ENCODE measurements around the gene MAP3K5. TPM values are rescaled to one million over a fixed set of nuclear protein-coding genes. Genes with fewer than 3 reads are reported as not detected.

Gene MAP3K5
- polyA plus RNA-seq, 6 donors from 2014 or later: 5.8 to 15.5 (median 10.1) TPM

GRCh38 chr6:136641873-136642465 is 150.3 kb downstream of the MAP3K5 start:
- peaks cover 0 to 4% (median 2%) of the 10 kb centered on the region in 3 donors for H3K4me1 Mint-ChIP-seq

GRCh38 chr6:136641166-136641565 is 151.1 kb downstream of the MAP3K5 start:
- Mint-ChIP-seq H3K27me3 (no peaks in the 10 kb centered on the region), H3K27ac (peak overlapping the region in 1 of 6 donors; percentile 53), H3K4me1 (peaks cover 0 to 4% (median 2%) of the 10 kb centered on the region in 3 donors), H3K9me3 (no peaks in the 10 kb centered on the region), H3K36me3 (peaks cover 8 to 20% of the 10 kb centered on the region in 2 donors), H3K4me3 (no peak overlapping the region)
- ATAC-seq (ENCODE audit: low read depth in 2 of 2): no peak
- DNase-seq: no peak

More at GRCh38 chr6:136641873-136642465, 150.3 kb downstream of the MAP3K5 start:
- DNase-seq (no peak), ATAC-seq (ENCODE audit: low read depth in 2 of 2) (no peak)
- Mint-ChIP-seq H3K9me3 (no peaks in the 10 kb centered on the region), H3K36me3 (peaks cover 8 to 17% of the 10 kb centered on the region in 2 donors), H3K27me3 (no peaks in the 10 kb centered on the region), H3K27ac (no peak overlapping the region), H3K4me3 (no peak overlapping the region)

DNA sequence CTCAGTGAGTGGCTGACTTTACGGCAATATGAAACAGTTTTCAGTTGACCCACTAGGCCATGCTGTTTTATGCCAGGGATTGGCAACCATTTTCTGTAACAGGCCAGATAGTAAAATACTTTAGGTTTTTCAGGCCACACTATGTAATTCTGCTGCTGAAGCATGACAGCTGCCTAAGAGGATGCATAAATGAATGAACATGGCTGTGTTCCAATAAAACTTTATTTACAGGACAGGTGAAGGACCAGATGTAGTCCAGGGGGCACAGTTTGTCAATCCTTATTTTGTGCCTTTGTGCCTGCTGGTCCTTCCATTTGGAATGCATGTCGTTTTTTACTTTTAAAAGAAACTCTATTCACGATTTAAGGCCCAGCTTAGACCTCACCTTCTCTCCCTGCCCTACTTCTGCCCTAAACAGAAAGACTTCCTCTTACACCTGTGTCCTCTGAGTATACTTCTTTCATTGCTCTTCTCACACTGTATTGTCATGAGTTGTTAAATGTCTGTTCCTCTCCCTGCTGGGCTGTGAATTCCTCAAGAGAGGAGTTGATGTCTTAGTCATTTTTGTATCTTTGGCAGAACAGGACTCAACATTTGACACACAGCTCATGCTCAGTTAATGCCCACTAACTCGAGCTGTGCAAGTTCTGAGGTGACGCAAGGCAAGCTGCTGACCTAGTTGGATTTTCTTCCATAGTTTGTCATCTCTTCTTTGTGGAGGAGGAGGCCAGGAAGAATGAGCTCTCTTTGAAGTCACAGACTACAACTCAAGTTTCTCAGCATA is 152.0 kb downstream of the MAP3K5 start:
- Mint-ChIP-seq H3K9me3 (no peaks in the 10 kb centered on the region), H3K36me3 (peaks cover 8 to 20% of the 10 kb centered on the region in 2 donors), H3K27me3 (no peaks in the 10 kb centered on the region), H3K4me1 (peaks cover 0 to 4% (median 2%) of the 10 kb centered on the region in 3 donors), H3K4me3 (no peak overlapping the region), H3K27ac (peak overlapping the region in 1 of 6 donors; percentile 65)
- DNase-seq (no peak), ATAC-seq (ENCODE audit: low read depth in 2 of 2) (no peak)

GRCh38 chr6:136639702-136640101 is 152.6 kb downstream of the MAP3K5 start:
- no peak overlapping the region for H3K27ac Mint-ChIP-seq
- DNase-seq (no peak), ATAC-seq (ENCODE audit: low read depth in 2 of 2) (no peak)
- H3K9me3 Mint-ChIP-seq: no peaks in the 10 kb centered on the region
- H3K36me3 Mint-ChIP-seq: peaks cover 8 to 20% of the 10 kb centered on the region in 2 donors
- H3K27me3 Mint-ChIP-seq: no peaks in the 10 kb centered on the region
- peaks cover 0 to 4% (median 2%) of the 10 kb centered on the region in 3 donors for H3K4me1 Mint-ChIP-seq
- H3K4me3 Mint-ChIP-seq: no peak overlapping the region

DNA sequence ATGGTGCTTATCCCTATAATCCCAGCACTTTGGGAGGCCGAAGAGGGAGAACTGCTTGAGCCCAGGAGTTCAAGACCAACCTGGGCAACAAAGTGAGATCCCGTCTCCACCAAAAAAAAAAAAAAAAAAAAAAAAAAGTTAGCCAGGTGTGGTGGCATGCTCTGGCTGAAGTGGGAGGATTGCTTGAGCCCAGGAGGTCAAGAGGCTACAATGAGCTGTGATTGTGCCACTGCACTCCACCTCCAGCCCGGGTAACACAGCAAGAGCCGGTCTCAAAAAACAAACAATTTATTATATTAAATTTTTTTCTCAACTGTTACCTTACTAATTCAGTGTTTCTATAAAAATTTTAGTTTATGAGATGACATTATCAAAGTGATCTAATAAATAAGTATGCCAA is 156.7 kb downstream of the MAP3K5 start:
- H3K36me3 Mint-ChIP-seq: peaks cover 19 to 40% of the 10 kb centered on the region in 2 donors
- no peak for ATAC-seq (ENCODE audit: low read depth in 2 of 2)
- H3K27me3 Mint-ChIP-seq: no peaks in the 10 kb centered on the region
- no peak overlapping the region for H3K27ac Mint-ChIP-seq
- H3K4me1 Mint-ChIP-seq: peaks cover 0 to 4% (median 2%) of the 10 kb centered on the region in 3 donors
- no peaks in the 10 kb centered on the region for H3K9me3 Mint-ChIP-seq
- H3K4me3 Mint-ChIP-seq: no peak overlapping the region
- DNase-seq: no peak

DNA sequence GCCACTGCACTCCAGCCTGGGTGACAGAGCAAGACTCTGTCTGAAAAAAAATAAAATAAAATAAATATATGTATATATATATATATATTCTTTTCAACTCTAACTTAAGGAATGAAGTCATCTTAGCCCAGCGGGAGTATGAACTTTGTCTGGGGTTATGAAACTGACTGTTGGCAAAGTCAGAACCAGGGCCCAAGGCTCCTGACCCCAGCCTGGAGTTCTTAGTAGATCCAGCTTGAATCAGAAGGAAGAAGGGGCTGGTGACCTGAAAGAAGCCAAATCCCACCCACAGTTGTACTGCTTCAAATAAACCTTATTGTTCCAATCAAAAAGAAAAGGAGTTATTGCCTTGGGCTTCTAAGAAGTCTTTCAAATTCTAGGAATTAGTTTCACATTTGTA is 158.9 kb downstream of the MAP3K5 start:
- H3K36me3 Mint-ChIP-seq: peaks cover 32 to 51% of the 10 kb centered on the region in 2 donors
- no peak for DNase-seq
- H3K27ac Mint-ChIP-seq: peak overlapping the region in 1 of 6 donors; percentile 75

DNA sequence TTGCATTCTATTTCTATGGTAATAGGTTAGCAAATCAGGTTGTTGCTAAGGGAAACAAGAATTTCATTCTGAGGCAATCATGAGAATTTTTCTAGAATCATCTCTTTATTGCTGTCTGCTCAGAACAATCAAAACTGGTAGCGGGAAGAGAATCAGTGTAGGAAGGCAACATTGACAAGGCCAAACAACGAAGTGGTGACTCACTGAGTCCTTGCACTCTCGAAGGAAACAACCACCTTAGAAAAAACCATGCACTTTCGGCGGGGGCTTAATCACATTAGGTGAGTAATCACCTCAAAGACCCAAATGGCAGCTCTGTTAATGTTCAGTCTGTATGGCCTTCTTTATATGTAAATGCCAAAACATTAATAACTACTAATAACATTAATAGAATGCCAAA is 163.3 kb downstream of the MAP3K5 start:
- no peak overlapping the region for H3K27ac Mint-ChIP-seq
- no peaks in the 10 kb centered on the region for H3K9me3 Mint-ChIP-seq
- peaks cover 0 to 2% (median 0%) of the 10 kb centered on the region in 3 donors for H3K4me1 Mint-ChIP-seq
- ATAC-seq (ENCODE audit: low read depth in 2 of 2) (no peak), DNase-seq (no peak)
- H3K27me3 Mint-ChIP-seq: no peaks in the 10 kb centered on the region
- peaks cover 33 to 39% of the 10 kb centered on the region in 2 donors for H3K36me3 Mint-ChIP-seq
- H3K4me3 Mint-ChIP-seq: no peak overlapping the region

More for the DNA sequence above, 158.9 kb downstream of the MAP3K5 start:
- no peaks in the 10 kb centered on the region for H3K27me3 Mint-ChIP-seq
- no peaks in the 10 kb centered on the region for H3K9me3 Mint-ChIP-seq
- peaks cover 0 to 2% (median 0%) of the 10 kb centered on the region in 3 donors for H3K4me1 Mint-ChIP-seq
- H3K4me3 Mint-ChIP-seq: no peak overlapping the region
- no peak for ATAC-seq (ENCODE audit: low read depth in 2 of 2)

DNA sequence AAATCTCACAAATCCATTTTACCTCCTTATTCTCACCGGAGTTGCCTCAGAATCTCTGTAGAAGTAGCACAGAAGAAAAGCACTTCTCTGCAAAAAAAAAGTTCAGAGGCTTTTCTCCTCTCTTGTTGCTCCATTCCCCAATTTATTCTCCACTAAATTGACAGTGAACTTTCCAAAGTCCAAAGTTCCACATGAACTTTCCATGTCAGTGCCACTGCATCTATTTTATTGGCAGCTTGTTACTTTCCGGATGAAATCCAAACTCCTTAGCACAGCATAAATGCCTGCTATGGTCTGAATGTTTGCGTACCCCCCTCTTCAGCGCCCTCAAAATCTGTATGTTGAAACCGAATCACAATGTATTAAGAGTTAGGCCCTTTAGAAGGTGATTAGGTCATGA is 165.1 kb downstream of the MAP3K5 start:
- H3K27me3 Mint-ChIP-seq: no peaks in the 10 kb centered on the region
- ATAC-seq (ENCODE audit: low read depth in 2 of 2): no peak
- H3K27ac Mint-ChIP-seq: peak overlapping the region in 1 of 6 donors; percentile 33
- H3K36me3 Mint-ChIP-seq: peaks cover 36 to 38% of the 10 kb centered on the region in 2 donors
- DNase-seq: no peak
- H3K4me3 Mint-ChIP-seq: no peak overlapping the region
- no peaks in the 10 kb centered on the region for H3K9me3 Mint-ChIP-seq
- peaks cover 0 to 2% (median 0%) of the 10 kb centered on the region in 3 donors for H3K4me1 Mint-ChIP-seq

DNA sequence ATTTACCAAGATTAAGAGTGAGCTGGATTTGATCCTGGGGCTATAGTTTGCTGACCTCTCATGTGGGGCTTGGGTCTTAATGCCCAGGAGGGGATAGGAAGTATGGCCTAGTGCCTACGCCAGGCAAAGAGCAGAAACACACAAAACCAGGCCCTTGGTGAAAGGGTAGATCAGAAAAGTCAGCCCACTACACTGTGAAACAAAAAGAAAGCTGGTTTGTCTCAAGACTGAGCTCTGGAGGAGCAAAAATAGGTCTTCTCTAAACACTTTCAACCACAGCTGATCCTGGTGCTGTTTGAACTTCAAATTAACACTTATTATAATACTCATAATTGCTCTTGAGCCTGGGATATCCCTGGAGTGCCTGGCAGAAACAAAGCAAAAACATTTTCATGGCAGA is 167.0 kb downstream of the MAP3K5 start:
- Mint-ChIP-seq H3K4me3 (no peak overlapping the region), H3K27me3 (no peaks in the 10 kb centered on the region), H3K27ac (no peak overlapping the region), H3K9me3 (no peaks in the 10 kb centered on the region), H3K36me3 (peaks cover 34 to 42% of the 10 kb centered on the region in 2 donors), H3K4me1 (no peaks in the 10 kb centered on the region)
- DNase-seq: no peak
- no peak for ATAC-seq (ENCODE audit: low read depth in 2 of 2)

- H3K9me3 Mint-ChIP-seq: no peaks in the 10 kb centered on the region
- H3K4me3 Mint-ChIP-seq: no peak overlapping the region
- no peaks in the 10 kb centered on the region for H3K4me1 Mint-ChIP-seq
- no peak overlapping the region for H3K27ac Mint-ChIP-seq
- ATAC-seq (ENCODE audit: low read depth in 2 of 2) (no peak), DNase-seq (no peak)
- H3K27me3 Mint-ChIP-seq: no peaks in the 10 kb centered on the region
- H3K36me3 Mint-ChIP-seq: peaks cover 34 to 41% of the 10 kb centered on the region in 2 donors
Observed at GRCh38 chr6:136624347-136624746, 167.9 kb downstream of the MAP3K5 start.

DNA sequence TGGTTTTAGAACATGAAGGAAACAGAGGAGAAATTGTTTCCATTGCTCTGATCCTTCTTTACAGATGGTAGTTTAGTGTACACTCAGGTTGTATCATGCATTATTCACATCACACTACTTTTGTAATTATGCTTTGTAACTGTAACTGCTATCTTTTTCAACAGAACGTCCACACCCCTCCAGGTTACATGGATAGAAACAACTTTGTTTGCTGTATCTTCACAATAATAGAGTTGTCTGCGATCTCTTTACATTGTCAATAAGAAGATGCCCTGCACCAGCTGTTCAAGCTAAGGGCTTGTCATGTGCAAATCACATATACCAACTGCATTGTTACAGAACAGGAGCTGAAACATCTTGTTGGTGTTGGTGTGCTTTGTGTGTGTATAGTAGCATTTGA is 174.2 kb downstream of the MAP3K5 start:
- Mint-ChIP-seq H3K9me3 (no peaks in the 10 kb centered on the region), H3K4me1 (no peaks in the 10 kb centered on the region), H3K27me3 (no peaks in the 10 kb centered on the region), H3K27ac (peak overlapping the region in 1 of 6 donors; percentile 4), H3K36me3 (peaks cover 48 to 49% of the 10 kb centered on the region in 2 donors), H3K4me3 (no peak overlapping the region)
- no peak for ATAC-seq (ENCODE audit: low read depth in 2 of 2)
- DNase-seq: no peak

DNA sequence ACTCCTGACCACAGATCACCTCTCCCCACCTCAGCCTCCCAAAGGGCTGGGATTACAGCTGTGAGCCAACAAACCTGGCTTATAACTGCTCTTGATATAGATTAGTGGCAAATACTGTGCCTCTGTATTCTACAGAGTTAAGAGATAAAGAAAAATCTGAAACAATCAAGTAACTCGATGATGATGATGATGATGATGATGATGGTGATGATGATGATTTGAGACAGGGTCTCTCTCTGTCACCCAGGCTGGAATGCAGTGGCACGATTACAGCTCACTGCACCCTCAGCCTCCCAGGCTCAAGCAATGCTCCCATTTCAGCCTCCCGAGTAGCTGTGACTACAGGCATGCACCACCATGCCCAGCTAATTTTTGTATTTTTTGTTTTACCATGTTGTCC is 175.8 kb downstream of the MAP3K5 start:
- DNase-seq (no peak), ATAC-seq (ENCODE audit: low read depth in 2 of 2) (no peak)
- Mint-ChIP-seq H3K27ac (peak overlapping the region in 1 of 6 donors; percentile 62), H3K4me3 (no peak overlapping the region), H3K36me3 (peaks cover 39 to 46% of the 10 kb centered on the region in 2 donors), H3K27me3 (no peaks in the 10 kb centered on the region), H3K4me1 (no peaks in the 10 kb centered on the region), H3K9me3 (no peaks in the 10 kb centered on the region)

GRCh38 chr6:136614994-136615393 is 177.3 kb downstream of the MAP3K5 start:
- peaks cover 0 to 4% (median 3%) of the 10 kb centered on the region in 3 donors for H3K4me1 Mint-ChIP-seq
- DNase-seq: no peak
- H3K27me3 Mint-ChIP-seq: no peaks in the 10 kb centered on the region
- H3K4me3 Mint-ChIP-seq: no peak overlapping the region
- H3K36me3 Mint-ChIP-seq: peaks cover 35 to 46% of the 10 kb centered on the region in 2 donors
- ATAC-seq (ENCODE audit: low read depth in 2 of 2): no peak
- H3K9me3 Mint-ChIP-seq: no peaks in the 10 kb centered on the region
- H3K27ac Mint-ChIP-seq: no peak overlapping the region

GRCh38 chr6:136614350-136614749 is 177.9 kb downstream of the MAP3K5 start:
- H3K4me1 Mint-ChIP-seq: peaks cover 0 to 5% (median 3%) of the 10 kb centered on the region in 3 donors
- H3K27ac Mint-ChIP-seq: no peak overlapping the region
- H3K9me3 Mint-ChIP-seq: no peaks in the 10 kb centered on the region
- H3K36me3 Mint-ChIP-seq: peaks cover 32 to 44% of the 10 kb centered on the region in 2 donors
- H3K4me3 Mint-ChIP-seq: no peak overlapping the region
- DNase-seq: no peak
- ATAC-seq (ENCODE audit: low read depth in 2 of 2): no peak
- H3K27me3 Mint-ChIP-seq: no peaks in the 10 kb centered on the region
